GM21423 (cell line): ENCODE results near the gene CSTF2T.

ENCODE experiments used
- ATAC-seq: cut with Tn5 transposase; IDR thresholded peaks from one replicate; pipeline ENCODE4 v1.9.1; 2021; ENCODE audit warnings: mild to moderate bottlenecking, moderate library complexity; ENCODE audit not compliant: unreplicated experiment

The CSTF2T gene

GRCh38 chr10:51653025-51653424 lies 46.4 kb downstream of the CSTF2T start:
- ATAC-seq = no peak

GRCh38 chr10:51651063-51651462 lies 48.3 kb downstream of the CSTF2T start:
- ATAC-seq = no peak

GRCh38 chr10:51649064-51649463 lies 50.3 kb downstream of the CSTF2T start:
- no peak for ATAC-seq
